HG03558 (cell line): ENCODE data around the gene HOATZ.

ENCODE experiments used
- ATAC-seq: cut with Tn5 transposase; IDR thresholded peaks from one replicate; pipeline ENCODE4 v1.9.1; 2021; ENCODE audit warnings: moderate number of reproducible peaks; ENCODE audit not compliant: unreplicated experiment; ENCODE audit errors: extremely low read depth

HOATZ gene

GRCh38 chr11:111514216-111515031 is at the start of gene HOATZ:
HOATZ (plus strand) TSS chr11:111514778; CDS start chr11:111514785, 7 bp downstream.
- ATAC-seq: no peak

DNA sequence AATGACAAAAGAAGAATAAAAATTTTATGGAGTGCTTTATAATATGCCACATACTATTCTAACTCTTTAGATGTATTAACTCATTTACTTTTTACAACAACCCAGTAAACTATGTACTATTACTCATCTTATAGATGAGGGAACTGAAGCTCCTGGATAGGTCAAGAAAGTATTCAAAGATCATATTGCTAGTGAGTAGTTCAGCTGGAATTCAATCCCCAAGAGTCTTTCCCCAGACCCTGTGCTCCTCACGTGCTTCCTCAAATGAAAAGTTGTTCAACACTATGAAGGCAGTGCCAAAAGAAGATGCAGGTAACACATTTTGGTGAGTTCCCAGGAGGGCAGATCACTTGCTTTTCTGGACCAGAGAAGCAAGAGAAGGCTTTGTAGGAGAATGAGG is 49.2 kb upstream of the HOATZ start:
- ATAC-seq: no peak

GRCh38 chr11:111466615-111467014 is 48.0 kb upstream of the HOATZ start:
- ATAC-seq: no peak

DNA sequence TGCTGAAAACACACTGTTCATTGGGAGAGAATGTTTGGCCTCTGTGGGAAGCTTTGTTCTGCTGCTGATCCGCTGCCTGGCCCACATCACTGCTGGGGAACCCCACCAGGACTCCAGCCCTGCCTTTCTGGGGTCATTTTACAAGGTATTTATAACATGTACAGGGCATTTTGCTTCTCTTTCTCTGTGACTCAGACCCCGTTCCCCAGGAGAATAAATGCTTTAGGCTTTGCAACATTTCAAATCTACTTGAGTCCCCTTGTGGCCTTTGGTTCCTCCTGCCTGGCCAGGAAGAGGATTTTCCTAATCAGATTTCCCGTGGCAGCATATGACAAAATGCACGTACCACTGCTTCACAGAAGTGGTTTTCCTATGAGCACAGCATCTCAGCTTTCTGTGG is 45.4 kb upstream of the HOATZ start:
- no peak for ATAC-seq

DNA sequence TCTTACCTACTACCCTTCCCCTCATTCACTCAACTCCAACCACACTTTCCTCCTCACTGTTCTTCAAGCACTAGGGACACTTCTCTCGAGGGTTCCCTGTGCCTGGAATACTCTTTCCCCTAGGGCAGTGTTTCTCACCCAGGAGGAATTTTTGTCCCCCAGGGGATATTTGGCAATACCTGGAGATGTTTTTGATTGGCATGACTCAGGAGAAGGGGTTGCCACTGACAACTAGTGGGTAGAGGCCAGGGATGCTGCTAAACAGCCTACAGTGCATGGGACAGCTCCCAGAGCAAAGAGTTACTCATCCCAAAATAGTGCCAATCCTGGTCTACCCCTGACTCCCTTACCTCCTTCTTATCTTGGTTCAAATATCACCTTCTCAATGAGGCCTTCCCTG is 42.4 kb upstream of the HOATZ start:
- ATAC-seq: no peak

- ATAC-seq: no peak
These were observed 40.1 kb upstream of the HOATZ start for GRCh38 chr11:111474432-111474831.

- ATAC-seq: no peak
These were observed 38.2 kb upstream of the HOATZ start for GRCh38 chr11:111476366-111476765.

GRCh38 chr11:111476956-111477355 is 37.6 kb upstream of the HOATZ start:
- ATAC-seq: no peak

- ATAC-seq: no peak
These were observed 36.7 kb upstream of the HOATZ start for GRCh38 chr11:111477898-111478297.

DNA sequence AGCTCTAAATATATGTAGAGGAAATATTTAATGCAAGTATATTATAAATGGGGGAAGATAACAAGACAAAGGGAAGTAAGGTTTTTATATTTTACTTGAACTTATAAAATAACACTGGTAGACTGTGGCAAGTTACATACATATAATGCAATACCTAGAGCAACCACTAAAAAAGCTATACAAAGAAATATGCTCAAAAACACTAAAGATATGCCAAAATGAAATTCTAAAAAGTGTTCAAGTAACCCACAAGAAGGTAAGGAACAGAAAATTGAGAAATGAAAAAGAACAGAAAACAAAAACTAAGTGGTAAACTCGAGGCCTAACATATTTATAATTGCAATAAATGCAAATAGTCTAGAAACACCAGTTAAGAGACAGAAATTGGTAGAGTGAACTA is 34.9 kb upstream of the HOATZ start:
- no peak for ATAC-seq

DNA sequence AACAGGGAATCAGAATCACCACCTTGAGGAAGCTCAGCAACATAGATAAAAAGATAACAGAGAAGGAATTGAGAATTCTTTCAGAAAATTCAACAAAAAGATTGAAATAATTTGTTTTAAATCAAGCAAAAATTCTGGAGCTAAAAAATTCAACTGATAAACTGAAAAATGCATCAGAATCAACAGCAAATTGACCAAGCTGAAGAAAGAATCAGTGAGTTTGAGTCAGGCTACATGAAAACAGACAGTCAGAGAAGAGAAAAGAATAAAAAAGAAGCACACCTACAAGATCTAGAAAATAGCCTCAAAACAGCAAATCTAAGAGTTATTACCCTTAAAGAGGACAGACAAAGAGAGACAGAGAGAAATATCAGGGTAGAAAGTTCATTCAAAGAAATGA is 31.1 kb upstream of the HOATZ start:
- ATAC-seq: no peak

DNA sequence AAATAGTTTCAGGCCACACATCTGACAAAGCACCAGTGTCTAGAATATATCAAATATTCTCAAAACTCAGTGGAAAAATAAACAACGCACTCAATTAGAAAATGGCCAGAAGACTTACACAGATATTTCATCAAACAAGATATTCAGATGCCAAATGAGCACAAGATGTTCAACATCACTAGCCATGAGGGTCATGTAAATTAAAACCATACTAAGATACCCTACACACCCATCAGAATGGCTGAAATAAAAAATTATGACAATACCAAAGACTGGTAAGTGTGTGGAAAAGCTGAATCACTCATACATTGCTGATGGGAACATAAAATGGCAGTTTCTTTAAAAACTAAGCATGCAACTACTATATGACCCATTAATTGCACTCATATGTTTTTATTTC is 24.1 kb upstream of the HOATZ start:
- no peak for ATAC-seq

DNA sequence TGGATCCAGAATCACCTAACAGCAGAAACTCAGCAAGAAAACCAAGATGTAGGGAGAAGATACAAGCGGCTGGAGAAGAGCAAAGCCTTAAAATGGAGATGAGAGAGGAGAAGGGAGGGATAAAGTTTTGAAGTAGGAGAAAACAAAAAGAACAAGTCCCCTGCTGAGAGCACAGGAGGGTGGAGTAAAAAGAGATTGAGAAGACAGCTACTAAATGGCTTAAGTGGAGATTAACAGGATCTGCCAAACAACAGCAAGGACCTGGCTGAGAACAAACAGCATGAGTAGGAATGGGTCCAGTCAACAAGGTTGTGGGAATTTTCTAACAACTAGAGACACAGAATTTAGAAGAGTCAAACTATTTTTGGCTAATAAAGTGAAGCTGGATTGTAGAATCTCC is 20.5 kb upstream of the HOATZ start:
- ATAC-seq: no peak

DNA sequence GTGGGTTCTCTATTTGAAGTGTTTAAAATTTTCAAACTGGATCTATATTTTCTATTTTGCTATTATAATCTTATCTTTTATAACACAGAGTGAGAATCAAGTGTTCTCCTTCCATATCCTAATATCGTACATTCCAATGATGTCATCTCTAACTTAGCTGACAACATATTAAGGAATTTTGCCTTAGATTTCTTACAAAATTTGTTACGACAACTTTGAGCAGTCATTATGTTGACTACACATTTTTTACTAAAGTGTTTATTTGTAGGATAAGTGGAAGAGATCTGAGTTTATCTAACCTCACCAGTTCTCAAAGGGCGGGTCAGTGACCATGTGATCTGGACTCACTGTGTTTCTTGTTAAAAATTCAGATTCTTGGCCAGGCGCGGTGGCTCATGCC is 15.1 kb upstream of the HOATZ start:
- ATAC-seq: no peak

DNA sequence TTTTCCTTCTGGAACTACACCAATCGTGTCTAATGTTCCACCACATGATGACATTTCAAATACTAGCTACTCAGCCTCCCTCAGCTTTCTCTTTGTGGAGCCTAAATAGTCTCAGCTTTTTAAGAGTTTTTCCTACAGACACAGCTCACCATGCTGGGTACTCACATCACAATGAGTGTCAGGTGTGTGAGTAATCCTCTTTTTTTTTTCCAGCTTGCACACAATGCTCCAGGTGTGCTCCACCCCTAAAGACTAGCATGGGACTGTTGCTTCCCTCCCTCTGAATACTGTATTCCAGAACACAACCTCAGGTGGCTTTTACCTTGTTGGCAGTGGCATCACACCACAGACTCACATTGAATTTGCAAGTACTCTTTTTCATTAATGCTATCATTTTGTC is 14.1 kb upstream of the HOATZ start:
- ATAC-seq: no peak

GRCh38 chr11:111502611-111503010 is 12.0 kb upstream of the HOATZ start:
- no peak for ATAC-seq

DNA sequence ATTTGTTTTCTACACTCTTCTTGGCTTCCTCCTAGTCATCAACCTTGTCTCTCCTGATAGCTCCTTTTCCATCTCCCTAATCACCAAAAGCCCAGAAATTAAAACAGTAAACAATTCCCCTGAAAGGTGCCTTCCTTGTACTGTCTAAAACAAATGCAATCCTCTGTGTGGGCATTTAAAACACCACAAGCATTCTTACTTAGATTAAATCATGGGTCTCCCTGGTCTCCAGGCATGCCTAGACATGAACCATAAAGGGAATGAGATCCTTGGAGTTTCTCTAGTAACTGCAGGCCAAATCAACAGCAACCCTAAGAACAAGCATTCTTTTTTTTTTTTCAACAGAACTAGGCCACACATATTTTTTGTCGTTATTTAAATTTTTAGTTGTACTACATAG is 4.3 kb upstream of the HOATZ start:
- no peak for ATAC-seq

- no peak for ATAC-seq
These were observed 2.0 kb upstream of the HOATZ start, which contains the start of gene BTG4 for GRCh38 chr11:111512296-111513239. BTG4 (minus strand) TSS chr11:111512386; CDS start chr11:111498776, 13,610 bp downstream.

GRCh38 chr11:111513240-111513605 is 1.4 kb upstream of the HOATZ start:
- no peak for ATAC-seq

DNA sequence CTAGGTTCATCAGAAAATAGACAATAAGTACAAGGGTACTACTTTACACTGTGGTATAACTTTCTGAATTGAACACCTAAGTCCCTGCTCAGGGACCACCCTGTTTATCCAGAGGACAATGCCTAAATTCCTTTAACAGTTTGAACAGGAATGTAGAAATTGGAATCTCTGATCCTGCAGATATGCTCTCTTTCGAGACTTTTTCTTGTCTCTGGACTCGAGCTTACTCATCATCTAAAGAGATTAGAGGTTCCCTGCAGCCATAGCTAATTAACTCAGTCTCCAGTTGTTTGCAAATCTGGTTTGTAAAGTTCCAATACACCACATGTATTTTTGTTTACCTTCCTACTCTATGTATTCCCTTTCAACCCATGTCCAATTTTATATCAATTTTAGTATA is 1.0 kb downstream of the HOATZ start:
- ATAC-seq: no peak

- ATAC-seq: no peak
These were observed 4.1 kb downstream of the HOATZ start for GRCh38 chr11:111518668-111519067.
